ENCODE data around the gene DLGAP4. TPM values are rescaled to one million over a fixed set of nuclear protein-coding genes. Genes with fewer than 3 reads are reported as not detected.

DLGAP4 gene
- total and polyA plus RNA-seq, 7 experiments from 2014 or later: 15.0 to 40.2 (median 35.3) TPM

DNA sequence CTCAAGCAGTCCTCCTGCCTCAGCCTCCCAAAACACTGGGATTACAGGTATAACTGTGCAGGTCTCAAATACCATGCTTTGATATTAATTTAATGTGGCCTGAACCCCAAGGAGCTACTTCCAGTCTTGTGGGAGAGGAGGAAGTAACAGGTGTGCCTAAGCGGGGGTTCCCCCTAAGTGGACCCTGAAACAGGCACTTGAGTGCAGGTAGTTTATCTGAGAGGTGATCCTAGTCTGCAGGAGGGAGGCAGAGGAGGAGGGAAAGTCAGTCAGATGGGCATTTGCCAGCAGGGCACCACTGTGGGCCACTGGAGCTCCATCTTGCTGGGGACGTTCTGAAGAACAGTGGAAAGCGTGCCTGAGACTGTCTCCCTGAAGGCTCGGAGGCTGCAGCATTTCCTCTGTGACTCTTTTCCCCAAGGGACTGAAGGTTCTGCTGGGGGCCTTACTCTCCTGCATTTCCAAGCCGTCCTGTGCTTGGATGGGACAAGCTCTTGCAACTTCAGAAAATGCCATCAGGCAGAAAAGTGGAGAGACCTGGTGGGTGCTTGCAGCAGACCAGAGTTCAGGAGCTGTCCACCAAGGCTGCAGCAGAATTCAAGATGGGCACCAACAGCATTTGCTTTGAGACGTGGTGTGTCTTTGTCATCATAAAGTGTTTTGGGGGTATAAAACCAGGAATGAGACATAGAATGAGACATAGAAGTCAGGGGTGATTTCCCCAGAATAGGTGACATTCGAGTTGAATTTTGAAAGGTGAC, 4.6 kb upstream of the DLGAP4 start:
- H3K27me3 ChIP-seq (ENCODE audit: control insufficient read depth in 2 of 2, insufficient read depth in 2 of 2, low read length in 2 of 2): peaks cover 0 to 3% of the 10 kb centered on the region in 2 donors
- H3K4me3 Mint-ChIP-seq: no peak overlapping the region
- H3K36me3 Mint-ChIP-seq: no peaks in the 10 kb centered on the region
- intact Hi-C loops (cut with micrococcal nuclease): no loop called here
- H3K27ac ChIP-seq (ENCODE audit: low read depth, low read length): no peak overlapping the region
- H3K36me3 ChIP-seq (ENCODE audit: control insufficient read depth in 2 of 3, insufficient read depth in 3 of 3, low read length in 3 of 3): no peaks in the 10 kb centered on the region
- no peaks in the 10 kb centered on the region for H3K9me3 ChIP-seq (ENCODE audit: control insufficient read depth in 2 of 3, low read length in 3 of 3)
- CTCF ChIA-PET: no interaction called here
- no peak overlapping the region for H3K27ac Mint-ChIP-seq
- no peak overlapping the region for H3K4me3 ChIP-seq (ENCODE audit: low read length)
- H3K4me1 Mint-ChIP-seq: peaks cover 0 to 15% (median 7%) of the 10 kb centered on the region in 7 donors
- peaks cover 41 to 90% (median 74%) of the 10 kb centered on the region in 5 donors for H3K27me3 Mint-ChIP-seq
- POLR2A ChIA-PET: no interaction called here
- no peaks in the 10 kb centered on the region for H3K4me1 ChIP-seq (ENCODE audit: control insufficient read depth in 2 of 2, insufficient read depth in 2 of 2, low read length in 2 of 2)
- H3K9me3 Mint-ChIP-seq: no peaks in the 10 kb centered on the region
- DNase-seq (peak in 1 of 9 donors; percentile 8), ATAC-seq (no peak)

DNA sequence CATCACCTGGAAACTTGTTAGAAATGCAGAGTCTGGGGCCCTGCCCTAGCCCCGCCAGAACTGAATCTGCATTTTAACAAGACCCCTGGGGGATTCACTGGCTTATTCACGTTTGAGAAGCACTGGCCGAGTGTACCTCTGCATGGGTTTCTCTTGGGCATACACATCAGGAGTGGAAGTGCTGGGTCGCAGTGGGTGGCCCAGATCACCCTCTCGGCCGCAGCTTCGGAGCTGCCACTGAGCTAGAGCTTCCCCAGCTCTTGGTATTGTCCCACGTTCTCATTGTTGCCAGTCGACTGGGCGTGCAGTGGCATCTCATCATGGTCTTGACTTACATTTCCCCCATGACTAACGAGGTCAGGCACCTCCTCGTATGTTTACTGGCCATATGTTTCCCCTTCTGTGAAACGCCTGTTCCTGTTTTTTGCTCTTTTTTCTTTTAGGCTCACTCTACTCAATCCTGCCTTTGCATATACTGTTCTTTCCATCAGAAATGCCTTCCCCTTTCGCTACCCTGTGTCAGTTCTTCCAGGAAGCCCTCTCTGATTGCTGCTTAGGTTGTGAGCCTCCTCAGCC, 3.0 kb upstream of the DLGAP4 start:
- no peak overlapping the region for H3K4me3 Mint-ChIP-seq
- peaks cover 51 to 78% (median 72%) of the 10 kb centered on the region in 5 donors for H3K27me3 Mint-ChIP-seq
- H3K27ac Mint-ChIP-seq: peak overlapping the region in 1 of 9 donors; percentile 48
- Histone ChIP-seq H3K27me3 (ENCODE audit: control insufficient read depth in 2 of 2, insufficient read depth in 2 of 2, low read length in 2 of 2) (peaks cover 3 to 7% of the 10 kb centered on the region in 2 donors), H3K36me3 (ENCODE audit: control insufficient read depth in 2 of 3, insufficient read depth in 3 of 3, low read length in 3 of 3) (no peaks in the 10 kb centered on the region), H3K4me1 (ENCODE audit: control insufficient read depth in 2 of 2, insufficient read depth in 2 of 2, low read length in 2 of 2) (no peaks in the 10 kb centered on the region), H3K4me3 (ENCODE audit: low read length) (no peak overlapping the region), H3K27ac (ENCODE audit: low read depth, low read length) (no peak overlapping the region), H3K9me3 (ENCODE audit: control insufficient read depth in 2 of 3, low read length in 3 of 3) (no peaks in the 10 kb centered on the region)
- no peaks in the 10 kb centered on the region for H3K36me3 Mint-ChIP-seq
- CTCF ChIA-PET: no interaction called here
- peaks cover 0 to 15% (median 11%) of the 10 kb centered on the region in 7 donors for H3K4me1 Mint-ChIP-seq
- H3K9me3 Mint-ChIP-seq: no peaks in the 10 kb centered on the region
- intact Hi-C loops (cut with micrococcal nuclease): no loop called here
- POLR2A ChIA-PET: no interaction called here
- DNase-seq (no peak), ATAC-seq (peak; percentile 18)

DNA sequence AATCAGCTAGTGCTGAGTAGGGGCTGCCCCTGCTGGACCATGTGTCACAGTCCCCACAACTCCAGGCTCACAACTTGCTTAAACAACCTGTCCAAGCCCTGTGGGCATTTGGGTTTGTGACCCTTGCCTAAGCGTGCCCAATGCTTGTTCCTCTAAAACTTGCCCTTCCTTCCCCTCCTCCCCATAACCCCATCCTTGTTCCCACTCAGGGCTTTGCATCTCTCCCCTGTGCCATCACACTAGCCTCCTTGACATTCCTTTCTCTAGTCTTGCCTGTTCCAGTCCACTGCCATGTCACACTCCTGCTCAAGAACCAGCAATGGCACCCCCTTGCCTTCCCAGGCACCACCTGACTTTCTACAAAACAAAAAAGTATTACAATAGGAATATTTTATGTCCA, 2.3 kb upstream of the DLGAP4 start:
- ChIA-PET CTCF (no interaction called here), POLR2A (no interaction called here)
- no peaks in the 10 kb centered on the region for H3K9me3 ChIP-seq (ENCODE audit: control insufficient read depth in 2 of 3, low read length in 3 of 3)
- no peaks in the 10 kb centered on the region for H3K36me3 ChIP-seq (ENCODE audit: control insufficient read depth in 2 of 3, insufficient read depth in 3 of 3, low read length in 3 of 3)
- DNase-seq: no peak
- no peak overlapping the region for H3K27ac Mint-ChIP-seq
- ATAC-seq: no peak
- H3K4me3 ChIP-seq (ENCODE audit: low read length): no peak overlapping the region
- H3K27me3 Mint-ChIP-seq: peaks cover 57 to 78% (median 69%) of the 10 kb centered on the region in 5 donors
- H3K9me3 Mint-ChIP-seq: no peaks in the 10 kb centered on the region
- intact Hi-C loops (cut with micrococcal nuclease): no loop called here
- no peak overlapping the region for H3K27ac ChIP-seq (ENCODE audit: low read depth, low read length)
- no peaks in the 10 kb centered on the region for H3K4me1 ChIP-seq (ENCODE audit: control insufficient read depth in 2 of 2, insufficient read depth in 2 of 2, low read length in 2 of 2)
- H3K4me1 Mint-ChIP-seq: peaks cover 0 to 15% (median 11%) of the 10 kb centered on the region in 7 donors
- no peak overlapping the region for H3K4me3 Mint-ChIP-seq
- H3K27me3 ChIP-seq (ENCODE audit: control insufficient read depth in 2 of 2, insufficient read depth in 2 of 2, low read length in 2 of 2): peaks cover 3 to 7% of the 10 kb centered on the region in 2 donors
- no peaks in the 10 kb centered on the region for H3K36me3 Mint-ChIP-seq

DNA sequence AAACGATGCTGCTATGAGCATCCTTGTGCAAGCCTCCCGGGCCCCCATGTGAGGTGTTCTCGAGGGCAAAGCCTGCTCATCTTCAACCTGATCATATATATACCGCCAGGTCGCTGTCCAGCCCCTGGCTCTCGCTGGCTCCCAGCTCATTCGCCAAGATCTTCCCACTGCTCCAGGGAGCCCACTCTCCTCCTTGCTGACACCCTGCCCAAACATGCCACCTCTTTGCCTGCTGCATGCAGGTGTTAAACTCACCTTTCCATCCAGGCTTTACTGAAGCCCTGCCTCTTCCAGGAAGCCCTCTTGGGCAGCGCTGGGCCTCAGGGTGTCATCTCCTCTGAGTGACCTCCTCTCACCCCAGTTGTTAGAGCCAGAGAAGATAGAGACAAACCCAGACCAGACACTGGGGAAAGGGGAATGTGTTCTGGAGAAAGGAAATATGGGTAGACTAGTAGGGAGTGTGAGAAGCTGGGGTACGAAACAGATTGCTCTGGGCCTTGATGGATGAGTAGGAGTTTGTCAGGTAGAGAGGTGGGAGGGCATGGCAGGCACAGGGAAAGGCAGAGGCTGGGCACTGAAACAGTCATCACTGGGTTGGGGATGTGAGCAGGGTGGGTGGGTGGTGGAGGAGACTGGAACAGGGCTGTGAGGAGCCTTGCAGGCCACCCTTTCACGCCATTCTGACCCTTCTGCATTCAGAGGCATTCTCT, 1.2 kb upstream of the DLGAP4 start:
- Histone ChIP-seq H3K36me3 (ENCODE audit: control insufficient read depth in 2 of 3, insufficient read depth in 3 of 3, low read length in 3 of 3) (no peaks in the 10 kb centered on the region), H3K9me3 (ENCODE audit: control insufficient read depth in 2 of 3, low read length in 3 of 3) (no peaks in the 10 kb centered on the region), H3K27ac (ENCODE audit: low read depth, low read length) (no peak overlapping the region), H3K4me3 (ENCODE audit: low read length) (no peak overlapping the region), H3K4me1 (ENCODE audit: control insufficient read depth in 2 of 2, insufficient read depth in 2 of 2, low read length in 2 of 2) (no peaks in the 10 kb centered on the region), H3K27me3 (ENCODE audit: control insufficient read depth in 2 of 2, insufficient read depth in 2 of 2, low read length in 2 of 2) (peaks cover 3 to 7% of the 10 kb centered on the region in 2 donors)
- DNase-seq (no peak), ATAC-seq (no peak)
- peaks cover 0 to 15% (median 11%) of the 10 kb centered on the region in 7 donors for H3K4me1 Mint-ChIP-seq
- peaks cover 65 to 80% (median 70%) of the 10 kb centered on the region in 5 donors for H3K27me3 Mint-ChIP-seq
- CTCF ChIA-PET: interaction anchor here (0.6 to 0.7 kb wide), 2 partner anchors 23 to 187 kb away, joined by 3 read pairs; no protein-coding TSS in a partner anchor
- peaks cover 0 to 2% (median 0%) of the 10 kb centered on the region in 11 donors for H3K9me3 Mint-ChIP-seq
- intact Hi-C loops (cut with micrococcal nuclease): no loop called here
- H3K4me3 Mint-ChIP-seq: peak overlapping the region in 9 of 10 donors; percentile 49 to 88 (median 81)
- POLR2A ChIA-PET: no interaction called here
- no peak overlapping the region for H3K27ac Mint-ChIP-seq
- H3K36me3 Mint-ChIP-seq: no peaks in the 10 kb centered on the region

DNA sequence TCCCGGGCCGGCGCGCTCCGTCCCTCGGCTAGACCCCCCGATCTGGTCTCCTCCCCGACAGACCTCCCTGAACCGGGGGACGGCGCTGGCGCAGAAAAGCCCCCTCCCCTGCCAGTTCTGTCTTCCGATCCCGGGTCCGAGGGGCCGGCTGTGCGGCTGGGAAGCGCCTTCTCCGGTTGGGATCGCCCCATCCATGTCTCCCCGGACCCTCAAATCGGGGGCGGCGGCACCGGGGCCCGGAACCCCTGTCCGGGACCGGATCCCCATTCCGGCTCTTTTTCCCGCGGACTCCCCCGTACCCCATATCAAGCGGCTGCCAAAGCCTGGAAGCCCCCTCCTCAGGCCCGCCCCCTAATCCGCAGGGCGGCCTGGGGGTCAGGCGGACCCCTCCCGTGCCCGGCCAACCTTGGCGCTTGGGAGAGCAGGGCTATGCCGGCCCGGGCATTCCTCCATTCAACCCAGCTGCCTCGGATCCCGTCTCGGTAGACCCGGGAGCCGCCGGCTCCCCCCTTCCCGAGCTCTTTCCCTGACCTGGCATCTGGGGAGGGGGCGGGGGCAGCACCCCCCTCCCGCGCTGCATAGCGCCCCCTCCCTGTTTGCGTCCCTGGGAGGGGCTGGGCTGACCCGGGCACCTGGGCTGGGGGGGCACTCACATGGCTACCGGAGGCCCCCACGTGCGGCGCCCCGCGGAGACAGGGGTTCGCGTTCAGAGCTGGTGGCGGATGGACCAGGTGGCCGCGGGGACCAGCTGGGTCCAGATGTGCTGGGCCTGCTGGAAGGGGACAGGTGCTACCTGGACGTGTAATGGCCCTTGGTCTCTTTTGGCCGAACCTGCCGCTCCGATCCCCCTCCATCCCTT, 643 bp downstream of the DLGAP4 start:
- DNase-seq (no peak), ATAC-seq (no peak)
- CTCF ChIA-PET: no interaction called here
- intact Hi-C loops (cut with micrococcal nuclease): no loop called here
- H3K4me3 ChIP-seq (ENCODE audit: low read length): no peak overlapping the region
- Mint-ChIP-seq H3K36me3 (no peaks in the 10 kb centered on the region), H3K27me3 (peaks cover 66 to 79% (median 72%) of the 10 kb centered on the region in 5 donors), H3K27ac (no peak overlapping the region), H3K4me3 (peak overlapping the region in 7 of 10 donors; percentile 17 to 77 (median 41)), H3K9me3 (peaks cover 0 to 2% (median 0%) of the 10 kb centered on the region in 11 donors), H3K4me1 (peaks cover 0 to 15% (median 11%) of the 10 kb centered on the region in 7 donors)
- no peaks in the 10 kb centered on the region for H3K4me1 ChIP-seq (ENCODE audit: control insufficient read depth in 2 of 2, insufficient read depth in 2 of 2, low read length in 2 of 2)
- H3K9me3 ChIP-seq (ENCODE audit: control insufficient read depth in 2 of 3, low read length in 3 of 3): no peaks in the 10 kb centered on the region
- POLR2A ChIA-PET: no interaction called here
- no peak overlapping the region for H3K27ac ChIP-seq (ENCODE audit: low read depth, low read length)
- peaks cover 3 to 7% of the 10 kb centered on the region in 2 donors for H3K27me3 ChIP-seq (ENCODE audit: control insufficient read depth in 2 of 2, insufficient read depth in 2 of 2, low read length in 2 of 2)
- no peaks in the 10 kb centered on the region for H3K36me3 ChIP-seq (ENCODE audit: control insufficient read depth in 2 of 3, insufficient read depth in 3 of 3, low read length in 3 of 3)

Measured in naive thymus-derived CD4-positive, alpha-beta T cell (primary cell).